Measurements from ENCODE around the gene LAG3.

GRCh38 chr12:6742834-6743233 is 29.5 kb upstream of the LAG3 start:
- TF ChIP-seq EP300 (IDR thresholded peaks at IDR 0.05; ENCODE audit: borderline replicate concordance) = no peak
- TF ChIP-seq FOXM1 (IDR thresholded peaks at IDR 0.05; ENCODE audit: borderline replicate concordance, low read depth) = no peak
- no peak for TF ChIP-seq CREB1 (IDR thresholded peaks at IDR 0.05; ENCODE audit: low read depth)
- no peak for TF ChIP-seq TCF12 (IDR thresholded peaks at IDR 0.05; ENCODE audit: low read depth)
- TF ChIP-seq NFIC (IDR thresholded peaks at IDR 0.05) = no peak
- no peak for TF ChIP-seq REST (IDR thresholded peaks at IDR 0.05; ENCODE audit: low read depth)
- no peak for TF ChIP-seq TAF1 (IDR thresholded peaks at IDR 0.05; ENCODE audit: low read depth)

All from Ishikawa (cell line).